ENCODE results near the gene NKX6-1. TPM values are rescaled to one million over a fixed set of nuclear protein-coding genes. Genes with fewer than 3 reads are reported as not detected.

NKX6-1 gene
- polyA plus RNA-seq, result 15.0 and 20.1 TPM in 2 replicates
- 17.7 and 20.2 TPM in 2 replicates for polyA minus RNA-seq

DNA sequence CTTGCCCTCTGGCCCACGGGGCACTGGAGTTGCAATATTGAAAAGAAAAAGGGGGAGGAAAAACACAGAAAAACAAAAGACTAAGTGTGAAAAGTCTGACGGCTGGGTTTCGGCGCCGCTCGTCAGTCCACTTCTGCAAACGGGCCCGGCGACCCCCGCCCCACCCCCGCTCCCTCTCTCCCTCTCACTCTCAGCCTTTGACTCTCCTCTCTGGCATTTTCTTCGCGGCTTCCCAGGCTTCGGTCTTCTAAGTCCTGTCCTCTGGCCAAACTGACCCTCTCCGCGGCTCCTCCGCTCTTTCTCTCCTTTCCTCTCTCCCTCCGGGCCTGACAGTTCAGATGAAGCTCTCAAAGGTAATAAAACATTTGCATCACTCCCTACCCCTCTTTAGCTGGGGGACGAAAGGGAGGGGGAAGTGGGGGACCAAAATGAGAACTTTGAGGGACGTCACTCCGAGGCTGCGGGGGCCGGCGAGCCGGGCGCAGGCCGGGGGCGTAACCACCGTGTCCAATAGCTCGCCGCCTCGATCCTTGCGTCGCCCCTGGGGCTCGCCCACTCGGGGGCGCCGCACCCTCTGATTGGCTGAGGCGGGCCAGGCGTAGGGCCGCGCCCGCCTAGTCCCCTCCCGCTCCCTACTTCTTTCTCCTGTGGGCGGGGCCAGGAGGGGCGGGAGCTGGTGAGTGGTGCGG lies at the start of gene NKX6-1:
Gene NKX6-1 (minus strand): TSS at position 358 of the 689 bp plus-strand sequence. CDS start 1,064 bp downstream, outside the sequence.
- H2AFZ ChIP-seq (ENCODE audit: low read depth, low read length), result no peak within 1 kb of the TSS
- TF ChIP-seq RAD21 (conservative IDR thresholded peaks at IDR 0.05), result no peak
- TF ChIP-seq SMC3 (conservative IDR thresholded peaks at IDR 0.05; ENCODE audit: poor library complexity), result no peak
- peak; percentile 82 for TF ChIP-seq EZH2 (IDR thresholded peaks at IDR 0.05; ENCODE audit: borderline replicate concordance, insufficient read depth, low read length, poor library complexity, severe bottlenecking)
- no peaks in the 10 kb centered on the region for H3K9me3 ChIP-seq (ENCODE audit: low read length)
- H3F3A ChIP-seq (ENCODE audit: insufficient read depth, low read length, poor library complexity, severe bottlenecking), result no peaks in the 10 kb centered on the region
- peak within 1 kb of the TSS; percentile 61 for H3K4me3 ChIP-seq (ENCODE audit: low read length)
- no peaks in the 10 kb centered on the region for H3K36me3 ChIP-seq (ENCODE audit: insufficient read depth, low read length)
- peak within 1 kb of the TSS; percentile 57 for H3K9ac ChIP-seq (ENCODE audit: low read length)
- H3K27me3 ChIP-seq (ENCODE audit: insufficient read depth, low read depth, low read length), result peaks cover 99% of the 10 kb centered on the region
- H3K79me2 ChIP-seq (replicated peaks; ENCODE audit: insufficient read depth, low read length), result no peaks in the 10 kb centered on the region
- no peaks in the 10 kb centered on the region for H3K9me2 ChIP-seq (ENCODE audit: insufficient read depth, low read length)
- H3K4me2 ChIP-seq (ENCODE audit: low read length), result no peak within 1 kb of the TSS
- H4K20me1 ChIP-seq (ENCODE audit: insufficient read depth), result no peaks in the 10 kb centered on the region
- peak within 1 kb of the TSS; percentile 53 for H3K27ac ChIP-seq (ENCODE audit: low read length)

DNA sequence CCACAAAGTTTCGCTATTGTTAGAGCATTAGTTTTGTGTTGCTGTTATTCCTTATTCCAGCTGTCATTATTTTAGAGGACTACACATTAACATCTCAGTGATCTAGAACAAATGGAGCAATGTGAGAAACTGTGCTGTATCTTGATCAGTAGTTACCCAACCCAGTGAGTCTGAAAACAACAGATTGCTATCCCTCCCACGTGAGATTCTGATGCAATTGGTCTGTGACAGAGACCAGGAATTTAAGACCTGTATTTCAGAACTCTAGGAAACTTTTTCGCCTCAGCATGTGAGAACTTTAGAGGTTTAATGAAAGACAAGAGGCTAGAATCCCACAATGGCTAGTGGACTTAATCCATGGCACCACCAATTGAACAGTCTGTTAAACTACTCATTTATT lies 48.1 kb upstream of the NKX6-1 start:
- Histone ChIP-seq H3K9me3 (ENCODE audit: low read length) (no peaks in the 10 kb centered on the region), H3K4me3 (ENCODE audit: low read length) (no peak overlapping the region), H3K4me2 (ENCODE audit: low read length) (no peak overlapping the region), H4K20me1 (ENCODE audit: insufficient read depth) (no peaks in the 10 kb centered on the region), H3F3A (ENCODE audit: insufficient read depth, low read length, poor library complexity, severe bottlenecking) (no peaks in the 10 kb centered on the region), H2AFZ (ENCODE audit: low read depth, low read length) (no peak overlapping the region), H3K79me2 (replicated peaks; ENCODE audit: insufficient read depth, low read length) (no peaks in the 10 kb centered on the region), H3K9me2 (ENCODE audit: insufficient read depth, low read length) (no peaks in the 10 kb centered on the region), H3K27ac (ENCODE audit: low read length) (no peak overlapping the region), H3K9ac (ENCODE audit: low read length) (no peak overlapping the region), H3K27me3 (ENCODE audit: insufficient read depth, low read depth, low read length) (no peaks in the 10 kb centered on the region), H3K36me3 (ENCODE audit: insufficient read depth, low read length) (no peaks in the 10 kb centered on the region)
- TF ChIP-seq EZH2 (IDR thresholded peaks at IDR 0.05; ENCODE audit: borderline replicate concordance, insufficient read depth, low read length, poor library complexity, severe bottlenecking) (no peak), REST (IDR thresholded peaks at IDR 0.05; ENCODE audit: borderline replicate concordance) (no peak), POLR2AphosphoS5 (IDR thresholded peaks at IDR 0.05) (no peak), SMC3 (conservative IDR thresholded peaks at IDR 0.05; ENCODE audit: poor library complexity) (no peak), TAF1 (IDR thresholded peaks at IDR 0.05; ENCODE audit: low read depth) (no peak), RAD21 (conservative IDR thresholded peaks at IDR 0.05) (no peak), MXI1 (conservative IDR thresholded peaks at IDR 0.05; ENCODE audit: poor library complexity, severe bottlenecking) (no peak), EP300 (conservative IDR thresholded peaks at IDR 0.05; ENCODE audit: poor library complexity, severe bottlenecking) (no peak)

DNA sequence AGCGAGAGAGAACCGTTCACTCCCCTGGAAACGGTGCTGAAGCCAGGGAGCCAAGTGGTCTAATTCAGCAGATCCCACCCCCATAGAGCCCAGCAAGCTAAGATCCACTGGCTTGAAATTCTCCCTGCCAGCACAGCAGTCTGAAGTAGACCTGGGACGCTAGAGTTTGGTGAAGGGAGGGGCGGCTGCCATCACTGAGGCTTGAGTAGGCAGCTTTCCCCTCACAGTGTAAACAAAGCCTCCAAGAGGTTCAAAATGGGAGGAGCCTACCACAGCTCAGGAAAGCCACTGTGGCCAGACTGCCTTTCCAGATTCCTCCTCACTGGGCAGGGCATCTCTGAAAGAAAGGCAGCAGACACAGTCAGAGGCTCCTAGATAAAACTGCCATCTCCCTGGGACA lies 46.0 kb upstream of the NKX6-1 start:
- no peak overlapping the region for H3K4me3 ChIP-seq (ENCODE audit: low read length)
- H3K4me2 ChIP-seq (ENCODE audit: low read length), result no peak overlapping the region
- no peak for TF ChIP-seq SMC3 (conservative IDR thresholded peaks at IDR 0.05; ENCODE audit: poor library complexity)
- no peak for TF ChIP-seq POLR2AphosphoS5 (IDR thresholded peaks at IDR 0.05)
- TF ChIP-seq TAF1 (IDR thresholded peaks at IDR 0.05; ENCODE audit: low read depth), result no peak
- TF ChIP-seq RAD21 (conservative IDR thresholded peaks at IDR 0.05), result no peak
- no peak for TF ChIP-seq MXI1 (conservative IDR thresholded peaks at IDR 0.05; ENCODE audit: poor library complexity, severe bottlenecking)
- no peak for TF ChIP-seq REST (IDR thresholded peaks at IDR 0.05; ENCODE audit: borderline replicate concordance)
- no peak for TF ChIP-seq CTCF (IDR thresholded peaks at IDR 0.05; ENCODE audit: poor library complexity, severe bottlenecking)
- no peak for TF ChIP-seq EZH2 (IDR thresholded peaks at IDR 0.05; ENCODE audit: borderline replicate concordance, insufficient read depth, low read length, poor library complexity, severe bottlenecking)
- TF ChIP-seq EP300 (conservative IDR thresholded peaks at IDR 0.05; ENCODE audit: poor library complexity, severe bottlenecking), result no peak
- no peak overlapping the region for H3K9ac ChIP-seq (ENCODE audit: low read length)
- H3K79me2 ChIP-seq (replicated peaks; ENCODE audit: insufficient read depth, low read length), result no peaks in the 10 kb centered on the region
- no peaks in the 10 kb centered on the region for H3K9me2 ChIP-seq (ENCODE audit: insufficient read depth, low read length)
- H2AFZ ChIP-seq (ENCODE audit: low read depth, low read length), result no peak overlapping the region
- no peak overlapping the region for H3K27ac ChIP-seq (ENCODE audit: low read length)
- no peaks in the 10 kb centered on the region for H3K9me3 ChIP-seq (ENCODE audit: low read length)
- H3K36me3 ChIP-seq (ENCODE audit: insufficient read depth, low read length), result no peaks in the 10 kb centered on the region
- H3F3A ChIP-seq (ENCODE audit: insufficient read depth, low read length, poor library complexity, severe bottlenecking), result no peaks in the 10 kb centered on the region
- H4K20me1 ChIP-seq (ENCODE audit: insufficient read depth), result no peaks in the 10 kb centered on the region
- H3K27me3 ChIP-seq (ENCODE audit: insufficient read depth, low read depth, low read length), result no peaks in the 10 kb centered on the region
